Transverse colon (tissue), 4 donors: ENCODE data around the gene FMNL3. TPM values are rescaled to one million over a fixed set of nuclear protein-coding genes. Genes with fewer than 3 reads are reported as not detected.

ENCODE experiments used
- DNase-seq: peaks from one replicate; pipeline ENCODE4 v3.0.0-alpha.2; 2019
- H3K27ac ChIP-seq, 4 donors: fragments of 200-600 bp; sonication (generic); 2 replicates each; pipeline ENCODE4 v1.5.1; 2016 to 2018; ENCODE audit warnings: inconsistent platforms in 4 of 4
- H3K27me3 ChIP-seq: fragments of 200-600 bp; sonication (generic); 2 replicates; pipeline ENCODE4 v1.5.1; 2017; ENCODE audit warnings: inconsistent platforms
- H3K36me3 ChIP-seq, 4 donors: fragments of 200-600 bp; sonication (generic); 2 replicates each; pipeline ENCODE4 v1.5.1; 2017 to 2019; ENCODE audit warnings: inconsistent platforms in 4 of 4
- H3K4me1 ChIP-seq, 4 donors: fragments of 200-600 bp; sonication (generic); 2 replicates each; pipeline ENCODE4 v1.5.1; 2017 to 2020; ENCODE audit warnings: inconsistent platforms in 4 of 4
- H3K4me3 ChIP-seq, 4 donors: fragments of 200-600 bp; sonication (generic); 1 replicate in 1 of 4; 2 replicates in 3 of 4; pipeline versions ENCODE4 v1.5.1 to v1.6.1; 2017 to 2019; ENCODE audit warnings: inconsistent platforms in 4 of 4
- H3K9me3 ChIP-seq, 2 donors: fragments of 200-600 bp; sonication (generic); 2 replicates each; pipeline ENCODE4 v1.5.1; 2017 to 2019; ENCODE audit warnings: inconsistent platforms in 2 of 2
- CTCF ChIP-seq, 5 experiments: fragments of 200-600 bp in 3 of 5; fragments of 450-650 bp in 2 of 5; sonication (generic) in 3 of 5; IDR thresholded peaks; 1 replicate in 2 of 5; 2 replicates in 3 of 5; pipeline ENCODE4 v1.5.1; 2016 to 2017; ENCODE audit warnings: antibody characterized with exemption in 5 of 5, inconsistent platforms in 3 of 5, mild to moderate bottlenecking in 2 of 5, moderate library complexity in 1 of 5
- EP300 ChIP-seq: sonication (generic); formaldehyde crosslinking; IDR thresholded peaks from one replicate; pipeline ENCODE4 v1.6.1; 2017; ENCODE audit warnings: antibody characterized with exemption, low read depth
- POLR2A ChIP-seq: fragments of 450-650 bp; IDR thresholded peaks from one replicate; pipeline ENCODE4 v1.6.1; 2016; ENCODE audit warnings: antibody characterized with exemption, mild to moderate bottlenecking, moderate library complexity
- POLR2AphosphoS5 ChIP-seq, 3 donors: sonication (generic); formaldehyde crosslinking; IDR thresholded peaks; one replicate each; pipeline ENCODE4 v1.6.1; 2016; ENCODE audit warnings: antibody characterized with exemption in 3 of 3
- WGBS, 2 donors: methylation state at CpG; one replicate each; pipeline ENCODE4 v1.1.5; 2018; ENCODE audit warnings: low coverage in 1 of 2; 5-methylcytosine and 5-hydroxymethylcytosine counted together
- in situ Hi-C, 4 donors: fragments of 200-750 bp; cut with MboI; loops; one replicate each; pipeline versions ENCODE4 v1.15.0 to v1.15.1; 2017; ENCODE audit warnings: low sequenced_read_pairs in 3 of 4, low pct_ligation_motif_present in 1 of 4, low pct_unique_long_range_greater_than_20kb in 1 of 4
- intact Hi-C: fragments of 100-400 bp; cut with DNase I; formaldehyde crosslinking; loops from one replicate; pipeline ENCODE4 v1.15.1; 2023; ENCODE audit warnings: low total_unique reads
- small RNA-seq, 4 donors: library from RNA; depleted of rRNA; stranded (forward); fragments of <200 nt; gene quantifications; one replicate each; pipeline ENCODE3, GENCODE V24; 2016
- total RNA-seq, 4 donors: library from RNA; depleted of rRNA; stranded (reverse); fragments of >200 nt; gene quantifications; one replicate each; pipeline ENCODE4 v1.1.0, GENCODE V29; 2016

FMNL3 gene
- total RNA-seq, 4 donors from 2014 or later, result 5.3 to 16.5 (median 8.2) TPM

GRCh38 chr12:49587174-49587908 is 119.9 kb downstream of the FMNL3 start:
- in situ Hi-C loops, result no loop called here
- 88% methylated on average over 11 of the region's 11 CpGs; no CpG with 5 or more reads in 1 of the 2 donors for WGBS, 2 donors
- no peaks in the 10 kb centered on the region for H3K9me3 ChIP-seq
- H3K27ac ChIP-seq, result no peak overlapping the region
- no peaks in the 10 kb centered on the region for H3K27me3 ChIP-seq
- peaks cover 0 to 5% (median 0%) of the 10 kb centered on the region in 4 donors for H3K36me3 ChIP-seq
- TF ChIP-seq POLR2A, result no peak
- TF ChIP-seq CTCF (IDR thresholded peaks at IDR 0.05), result no peak
- no peak for TF ChIP-seq POLR2AphosphoS5 (IDR thresholded peaks at IDR 0.05)
- TF ChIP-seq EP300, result no peak
- DNase-seq, result no peak
- intact Hi-C loops, result no loop called here
- peaks cover 0 to 8% (median 2%) of the 10 kb centered on the region in 4 donors for H3K4me1 ChIP-seq
- H3K4me3 ChIP-seq, result no peak overlapping the region

Small RNA genes within 50 kb of the gene (small RNA-seq; reads per million reads assigned to genes)
- gene AC020612.2 (0 reads per million in 4 donors), gene HIGD1AP9 (0 reads per million in 4 donors), gene POLR2KP1 (0 reads per million in 4 donors), gene RNU6-834P (0 reads per million in 4 donors)

Other genes with a start within 250 kb of the FMNL3 start
- under 1 TPM in 2 of 4 donors, not detected in 2; 0.32 to 0.80 TPM for gene KCNH3, start 168.4 kb downstream of the FMNL3 start, total RNA-seq
- 100 to 1,000 TPM in 1 of 4 donors, 10 to 100 TPM in 3; 57.8 to 120 (median 78.4) TPM for gene MCRS1, start 139.3 kb downstream of the FMNL3 start, total RNA-seq
- gene FAM186B, start 101.8 kb downstream of the FMNL3 start, total RNA-seq, result under 1 TPM in 2 of 4 donors, not detected in 2; 0.14 to 0.64 TPM
- 10 to 100 TPM in 2 of 4 donors, 1 to 10 TPM in 2; 3.7 to 12.7 (median 8.7) TPM for gene PRPF40B, start 83.8 kb downstream of the FMNL3 start, total RNA-seq
- gene TMBIM6, start 34.2 kb upstream of the FMNL3 start, total RNA-seq, result 100 to 1,000 TPM; 234 to 709 (median 558) TPM
- 1 to 10 TPM; 3.4 to 5.1 (median 4.2) TPM for gene NCKAP5L, start 121.0 kb upstream of the FMNL3 start, total RNA-seq
- gene BCDIN3D, start 135.7 kb upstream of the FMNL3 start, total RNA-seq, result 1 to 10 TPM in 3 of 4 donors, under 1 TPM in 1; 0.20 to 2.4 (median 2.0) TPM
- gene FAIM2, start 196.5 kb upstream of the FMNL3 start, total RNA-seq, result 1 to 10 TPM; 1.5 to 2.8 (median 2.5) TPM
- not detected for gene AQP2, start 243.3 kb upstream of the FMNL3 start, total RNA-seq